22Rv1 (cell line): Measurements from ENCODE around the gene WDFY4.

Experiments
- CTCF ChIP-seq: fragments of 450-650 bp; IDR thresholded peaks from 2 replicates; pipeline ENCODE4 v1.5.1; 2017; ENCODE audit warnings: mild to moderate bottlenecking
- ZFX ChIP-seq: fragments of 450-650 bp; IDR thresholded peaks from 2 replicates; pipeline ENCODE4 v1.6.1; 2017; ENCODE audit warnings: antibody characterized with exemption, borderline replicate concordance

GRCh38 chr10:48947690-48948469 lies 263.2 kb downstream of the WDFY4 start:
- TF ChIP-seq CTCF = no peak
- no peak for TF ChIP-seq ZFX
